Breast epithelium (tissue), 3 donors: ENCODE results near the gene OR12D3.

Experiments used
- CTCF ChIP-seq, 3 donors: fragments of 450-650 bp; IDR thresholded peaks; one replicate each; pipeline ENCODE4 v1.5.1; 2016 to 2017; ENCODE audit warnings: antibody characterized with exemption in 3 of 3, mild to moderate bottlenecking in 3 of 3, moderate library complexity in 3 of 3
- POLR2A ChIP-seq: fragments of 450-650 bp; IDR thresholded peaks from one replicate; pipeline ENCODE4 v1.6.1; 2016; ENCODE audit warnings: antibody characterized with exemption, mild to moderate bottlenecking, moderate library complexity
- POLR2AphosphoS5 ChIP-seq, 3 donors: sonication (generic); formaldehyde crosslinking; IDR thresholded peaks; one replicate each; pipeline ENCODE4 v1.6.1; 2017; ENCODE audit warnings: antibody characterized with exemption in 3 of 3

- TF ChIP-seq CTCF (IDR thresholded peaks at IDR 0.05): no peak
- no peak for TF ChIP-seq POLR2A
- no peak for TF ChIP-seq POLR2AphosphoS5 (IDR thresholded peaks at IDR 0.05)
These were observed 44.4 kb upstream of the OR12D3 start for GRCh38 chr6:29419516-29419915.
